HL-60 (cell line): Measurements from ENCODE around the gene TNXB.

Experiments used
- DNase-seq, 2 experiments: peaks; one replicate each; pipeline ENCODE4 v3.0.0-alpha.2; 2010 to 2020; ENCODE audit warnings: low read depth in 1 of 2, low spot score in 1 of 2
- H3K27ac ChIP-seq: fragments of 250-450 bp; sonication (Bioruptor Pico); replicated peaks from 2 replicates; pipeline ENCODE4 v1.5.1; 2020; ENCODE audit warnings: mild to moderate bottlenecking, moderate library complexity
- H3K27me3 ChIP-seq: fragments of 250-450 bp; sonication (Bioruptor Pico); 2 replicates; pipeline ENCODE4 v1.5.1; 2021; ENCODE audit warnings: mild to moderate bottlenecking, moderate library complexity; ENCODE audit not compliant: insufficient read depth, poor library complexity, severe bottlenecking
- H3K4me3 ChIP-seq: replicated peaks from 2 replicates; pipeline ENCODE4 v1.5.1; 2011; ENCODE audit warnings: mild to moderate bottlenecking, control low read depth, low read length; ENCODE audit not compliant: insufficient read depth
- CTCF ChIP-seq: IDR thresholded peaks from one replicate; pipeline ENCODE4 v1.5.1; 2011; ENCODE audit warnings: low read length, control low read depth, inconsistent platforms; ENCODE audit not compliant: insufficient read depth
- GABPA ChIP-seq: IDR thresholded peaks from 2 replicates; pipeline ENCODE4 v1.6.1; 2012; ENCODE audit warnings: low read depth
- POLR2AphosphoS5 ChIP-seq: IDR thresholded peaks from 2 replicates; pipeline ENCODE4 v1.6.1; 2012; ENCODE audit warnings: low read depth
- REST ChIP-seq: IDR thresholded peaks from 2 replicates; pipeline ENCODE4 v1.6.1; 2012; ENCODE audit warnings: low read depth; ENCODE audit not compliant: insufficient replicate concordance
- SPI1 ChIP-seq: IDR thresholded peaks from 2 replicates; pipeline ENCODE4 v1.6.1; 2012; ENCODE audit warnings: low read depth, mild to moderate bottlenecking, borderline replicate concordance

TNXB gene

DNA sequence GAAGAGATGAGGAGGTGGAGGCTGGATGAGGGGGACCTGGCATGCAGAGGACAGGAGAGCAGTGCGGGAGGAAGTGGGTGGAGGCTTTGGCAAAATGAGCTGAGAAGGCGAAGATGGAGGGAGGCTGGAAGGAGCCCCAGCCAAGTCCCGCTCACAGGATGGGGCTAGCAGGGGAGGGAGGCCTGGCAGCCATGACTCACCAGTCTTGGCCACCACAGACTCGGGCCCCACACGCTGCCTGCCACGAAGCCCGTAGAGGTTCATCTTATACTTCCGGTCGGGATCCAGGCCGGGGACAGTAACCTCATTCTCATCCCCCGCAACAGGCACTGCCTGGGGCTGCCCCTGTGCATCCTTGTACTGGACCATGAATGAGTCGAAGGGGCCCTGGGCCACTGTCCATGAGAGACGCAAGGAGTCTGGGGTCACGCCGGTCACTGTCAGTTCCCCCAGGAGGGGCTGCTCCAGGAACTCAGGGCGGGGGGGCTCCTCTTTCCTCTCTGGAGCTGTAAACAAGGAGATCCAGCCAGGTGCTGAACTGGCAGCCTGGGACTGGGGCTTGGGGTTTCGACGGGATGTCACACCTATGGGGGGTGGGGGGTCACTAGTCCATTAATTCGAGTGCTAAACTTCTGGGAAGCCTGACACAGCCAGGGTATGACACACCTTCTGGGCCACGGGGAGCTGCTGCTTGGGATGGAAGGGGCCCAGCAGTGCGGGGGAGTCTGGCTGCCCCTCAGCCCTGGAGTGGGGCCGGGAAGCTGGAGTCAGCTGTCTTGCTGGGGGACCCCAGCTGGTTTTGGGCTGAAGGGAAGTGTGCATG, 27.8 kb downstream of the TNXB start:
- Histone ChIP-seq H3K4me3 (no peak overlapping the region), H3K27me3 (peaks cover 17% of the 10 kb centered on the region), H3K27ac (no peak overlapping the region)
- TF ChIP-seq REST: no peak
- TF ChIP-seq SPI1: no peak
- TF ChIP-seq POLR2AphosphoS5: no peak
- TF ChIP-seq GABPA: no peak
- TF ChIP-seq CTCF: no peak
- DNase-seq: peak; percentile 35 to 47

- Histone ChIP-seq H3K4me3 (no peak overlapping the region), H3K27ac (no peak overlapping the region), H3K27me3 (peaks cover 9% of the 10 kb centered on the region)
- DNase-seq: no peak
- TF ChIP-seq GABPA: no peak
- no peak for TF ChIP-seq SPI1
- TF ChIP-seq POLR2AphosphoS5: no peak
- TF ChIP-seq REST: no peak
- no peak for TF ChIP-seq CTCF
Observed at GRCh38 chr6:32079566-32080290, 29.4 kb downstream of the TNXB start.

- Histone ChIP-seq H3K4me3 (no peak overlapping the region), H3K27me3 (peaks cover 7% of the 10 kb centered on the region), H3K27ac (no peak overlapping the region)
- peak; percentile 59 to 69 for DNase-seq
- TF ChIP-seq POLR2AphosphoS5 (no peak), CTCF (no peak), GABPA (no peak), REST (no peak), SPI1 (no peak)
Observed at GRCh38 chr6:32076321-32076809, 32.8 kb downstream of the TNXB start.
